ENCODE data around the gene TMEM95. TPM values are rescaled to one million over a fixed set of nuclear protein-coding genes. Genes with fewer than 3 reads are reported as not detected.
"Not testable (repeated sequence)": the region's sequence is repeated elsewhere in the genome, so short reads cannot be mapped to it uniquely, and the experiment has no call there.

Gene TMEM95
- total RNA-seq, 2 donors from 2014 or later, result 0.21 TPM; not detected in 1

- no peaks in the 10 kb centered on the region for H3K9me3 Mint-ChIP-seq
- ATAC-seq (no peak), DNase-seq (ENCODE audit: low spot score in 2 of 2) (no peak)
- peaks cover 5 to 18% of the 10 kb centered on the region in 2 donors for H3K36me3 Mint-ChIP-seq
- peak overlapping the region in 1 of 2 donors; percentile 52 for H3K27ac Mint-ChIP-seq
Observed at GRCh38 chr17:7318121-7318860, 36.7 kb upstream of the TMEM95 start.

- ATAC-seq, result no peak
- no peaks in the 10 kb centered on the region for H3K9me3 Mint-ChIP-seq
- DNase-seq (ENCODE audit: low spot score in 2 of 2), result no peak
- peak overlapping the region in 1 of 2 donors; percentile 25 for H3K27ac Mint-ChIP-seq
- peaks cover 2 to 5% of the 10 kb centered on the region in 2 donors for H3K36me3 Mint-ChIP-seq
Observed at GRCh38 chr17:7321466-7321865, 33.5 kb upstream of the TMEM95 start.

GRCh38 chr17:7322520-7323194 is 32.3 kb upstream of the TMEM95 start:
- Mint-ChIP-seq H3K36me3 (peaks cover 0 to 5% of the 10 kb centered on the region in 2 donors), H3K9me3 (no peaks in the 10 kb centered on the region), H3K27ac (peak overlapping the region; percentile 36 to 56)
- DNase-seq (ENCODE audit: low spot score in 2 of 2), result no peak
- ATAC-seq, result no peak

GRCh38 chr17:7323731-7324437 is 31.1 kb upstream of the TMEM95 start:
- ATAC-seq (peak; percentile 62 to 64), DNase-seq (ENCODE audit: low spot score in 2 of 2) (peak; percentile 73 to 84)
- Mint-ChIP-seq H3K36me3 (peaks cover 0 to under 1% of the 10 kb centered on the region in 2 donors), H3K27ac (no peak overlapping the region), H3K9me3 (no peaks in the 10 kb centered on the region)

GRCh38 chr17:7324438-7324779 is 30.5 kb upstream of the TMEM95 start:
- DNase-seq (ENCODE audit: low spot score in 2 of 2) (no peak), ATAC-seq (no peak)
- H3K27ac Mint-ChIP-seq, result no peak overlapping the region
- H3K36me3 Mint-ChIP-seq, result no peaks in the 10 kb centered on the region
- H3K9me3 Mint-ChIP-seq, result no peaks in the 10 kb centered on the region

- no peaks in the 10 kb centered on the region for H3K36me3 Mint-ChIP-seq
- ATAC-seq (no peak), DNase-seq (ENCODE audit: low spot score in 2 of 2) (no peak)
- H3K27ac Mint-ChIP-seq, result peak overlapping the region in 1 of 2 donors; percentile 72
- no peaks in the 10 kb centered on the region for H3K9me3 Mint-ChIP-seq
Observed at GRCh38 chr17:7325031-7325528, 29.9 kb upstream of the TMEM95 start.

- peak in 1 of 2 donors; percentile 53 for DNase-seq (ENCODE audit: low spot score in 2 of 2)
- no peaks in the 10 kb centered on the region for H3K36me3 Mint-ChIP-seq
- no peak for ATAC-seq
- peak overlapping the region in 1 of 2 donors; percentile 50 for H3K27ac Mint-ChIP-seq
- H3K9me3 Mint-ChIP-seq, result no peaks in the 10 kb centered on the region
Observed at GRCh38 chr17:7326186-7326585, 28.8 kb upstream of the TMEM95 start.

GRCh38 chr17:7327056-7327455 is 27.9 kb upstream of the TMEM95 start:
- Mint-ChIP-seq H3K36me3 (no peaks in the 10 kb centered on the region), H3K9me3 (no peaks in the 10 kb centered on the region), H3K27ac (no peak overlapping the region)
- ATAC-seq (no peak), DNase-seq (ENCODE audit: low spot score in 2 of 2) (no peak)

- DNase-seq (ENCODE audit: low spot score in 2 of 2), result peak in 1 of 2 donors; percentile 56
- no peak for ATAC-seq
- Mint-ChIP-seq H3K27ac (peak overlapping the region in 1 of 2 donors; percentile 88), H3K9me3 (no peaks in the 10 kb centered on the region), H3K36me3 (no peaks in the 10 kb centered on the region)
Observed at GRCh38 chr17:7327501-7327900, 27.5 kb upstream of the TMEM95 start.

GRCh38 chr17:7328009-7328408 is 26.9 kb upstream of the TMEM95 start:
- ATAC-seq, result no peak
- H3K36me3 Mint-ChIP-seq, result no peaks in the 10 kb centered on the region
- H3K27ac Mint-ChIP-seq, result peak overlapping the region; percentile 88 to 96
- no peaks in the 10 kb centered on the region for H3K9me3 Mint-ChIP-seq
- no peak for DNase-seq (ENCODE audit: low spot score in 2 of 2)

GRCh38 chr17:7328840-7329373 is 26.0 kb upstream of the TMEM95 start, which contains the start of gene NEURL4:
Gene NEURL4, minus strand, starts transcription at chr17:7329335. Its CDS starts 23 bp downstream, at chr17:7329312.
- peak within 1 kb of the TSS; percentile 88 to 96 for H3K27ac Mint-ChIP-seq
- peak in 1 of 2 donors; percentile 74 for DNase-seq (ENCODE audit: low spot score in 2 of 2)

GRCh38 chr17:7329374-7329996 is 25.5 kb upstream of the TMEM95 start:
- Mint-ChIP-seq H3K9me3 (no peaks in the 10 kb centered on the region), H3K36me3 (no peaks in the 10 kb centered on the region), H3K27ac (peak overlapping the region; percentile 88)
- ATAC-seq (peak; percentile 63 to 76), DNase-seq (ENCODE audit: low spot score in 2 of 2) (peak; percentile 94 to 95)

More at GRCh38 chr17:7328840-7329373, 26.0 kb upstream of the TMEM95 start, which contains the start of gene NEURL4:
- Mint-ChIP-seq H3K9me3 (no peaks in the 10 kb centered on the region), H3K36me3 (no peaks in the 10 kb centered on the region)
- ATAC-seq, result peak; percentile 12 to 15

GRCh38 chr17:7329997-7330637 is 24.8 kb upstream of the TMEM95 start:
- peak overlapping the region; percentile 88 for H3K27ac Mint-ChIP-seq
- DNase-seq (ENCODE audit: low spot score in 2 of 2), result peak; percentile 80 to 89
- H3K36me3 Mint-ChIP-seq, result no peaks in the 10 kb centered on the region
- no peaks in the 10 kb centered on the region for H3K9me3 Mint-ChIP-seq
- ATAC-seq, result peak; percentile 82 to 84

- DNase-seq (ENCODE audit: low spot score in 2 of 2), result no peak
- no peaks in the 10 kb centered on the region for H3K9me3 Mint-ChIP-seq
- peak overlapping the region; percentile 48 to 88 for H3K27ac Mint-ChIP-seq
- no peak for ATAC-seq
- no peaks in the 10 kb centered on the region for H3K36me3 Mint-ChIP-seq
Observed at GRCh38 chr17:7330638-7331015, 24.3 kb upstream of the TMEM95 start.

- H3K27ac Mint-ChIP-seq, result peak overlapping the region; percentile 4 to 40
- H3K36me3 Mint-ChIP-seq, result peaks cover 4 to 9% of the 10 kb centered on the region in 2 donors
- ATAC-seq (no peak), DNase-seq (ENCODE audit: low spot score in 2 of 2) (no peak)
- no peaks in the 10 kb centered on the region for H3K9me3 Mint-ChIP-seq
Observed at GRCh38 chr17:7332111-7332510, 22.8 kb upstream of the TMEM95 start.

GRCh38 chr17:7332600-7333069 is 22.3 kb upstream of the TMEM95 start:
- H3K9me3 Mint-ChIP-seq, ATAC-seq: not testable (repeated sequence)
- peak in 1 of 2 donors; percentile 65 for DNase-seq (ENCODE audit: low spot score in 2 of 2)
- peak overlapping the region; percentile 24 to 40 for H3K27ac Mint-ChIP-seq
- peaks cover 9 to 14% of the 10 kb centered on the region in 2 donors for H3K36me3 Mint-ChIP-seq

Measured in activated naive CD4-positive, alpha-beta T cell treated with anti-CD3 and anti-CD28 coated beads, Interleukin-2, amount 50 U/mL, for 72 hours (primary cell).